Mesothelial cell of epicardium (in vitro differentiated cells): ENCODE data around the gene SLC30A7. TPM values are rescaled to one million over a fixed set of nuclear protein-coding genes. Genes with fewer than 3 reads are reported as not detected.

ENCODE experiments used
- DNase-seq, 2 experiments: peaks; one replicate each; pipeline ENCODE4 v3.0.0; 2021; ENCODE audit warnings: low spot score in 2 of 2; ENCODE audit not compliant: unreplicated experiment in 2 of 2
- H3K27ac Mint-ChIP-seq: 2 replicates; pipeline ENCODE4 v1.8.0; 2021; ENCODE audit warnings: mixed read lengths
- H3K27me3 Mint-ChIP-seq: 2 replicates; pipeline ENCODE4 v1.8.0; 2021; ENCODE audit warnings: low read depth, mixed read lengths
- H3K36me3 Mint-ChIP-seq: 2 replicates; pipeline ENCODE4 v1.8.0; 2021; ENCODE audit warnings: mixed read lengths
- H3K4me1 Mint-ChIP-seq: 2 replicates; pipeline ENCODE4 v1.8.0; 2021; ENCODE audit warnings: mixed read lengths
- H3K4me3 Mint-ChIP-seq: 2 replicates; pipeline ENCODE4 v1.8.0; 2021; ENCODE audit warnings: mild to moderate bottlenecking, moderate library complexity, mixed read lengths
- H3K9me3 Mint-ChIP-seq: 2 replicates; pipeline ENCODE4 v1.8.0; 2021; ENCODE audit warnings: mixed read lengths
- total RNA-seq: library from RNA; stranded (reverse); gene quantifications from 3 replicates; pipeline ENCODE4 v1.2.1, GENCODE V29; 2021
- TF ChIP-seq, protein P1 (sequence below): fragments of 200-600 bp; sonication (generic); IDR thresholded peaks from one replicate; pipeline ENCODE4 v1.5.0; 2021; ENCODE audit warnings: antibody characterized with exemption; ENCODE audit not compliant: unreplicated experiment

Gene SLC30A7
- total RNA-seq, 1 donor from 2014 or later = 43.5 TPM

GRCh38 chr1:100998426-100998825 is 102.5 kb downstream of the SLC30A7 start:
- Mint-ChIP-seq H3K4me1 (peaks cover 3% of the 10 kb centered on the region), H3K4me3 (no peak overlapping the region), H3K27ac (no peak overlapping the region), H3K9me3 (peaks cover 3% of the 10 kb centered on the region), H3K27me3 (no peaks in the 10 kb centered on the region), H3K36me3 (peaks cover 28% of the 10 kb centered on the region)
- TF ChIP-seq, protein P1, sequence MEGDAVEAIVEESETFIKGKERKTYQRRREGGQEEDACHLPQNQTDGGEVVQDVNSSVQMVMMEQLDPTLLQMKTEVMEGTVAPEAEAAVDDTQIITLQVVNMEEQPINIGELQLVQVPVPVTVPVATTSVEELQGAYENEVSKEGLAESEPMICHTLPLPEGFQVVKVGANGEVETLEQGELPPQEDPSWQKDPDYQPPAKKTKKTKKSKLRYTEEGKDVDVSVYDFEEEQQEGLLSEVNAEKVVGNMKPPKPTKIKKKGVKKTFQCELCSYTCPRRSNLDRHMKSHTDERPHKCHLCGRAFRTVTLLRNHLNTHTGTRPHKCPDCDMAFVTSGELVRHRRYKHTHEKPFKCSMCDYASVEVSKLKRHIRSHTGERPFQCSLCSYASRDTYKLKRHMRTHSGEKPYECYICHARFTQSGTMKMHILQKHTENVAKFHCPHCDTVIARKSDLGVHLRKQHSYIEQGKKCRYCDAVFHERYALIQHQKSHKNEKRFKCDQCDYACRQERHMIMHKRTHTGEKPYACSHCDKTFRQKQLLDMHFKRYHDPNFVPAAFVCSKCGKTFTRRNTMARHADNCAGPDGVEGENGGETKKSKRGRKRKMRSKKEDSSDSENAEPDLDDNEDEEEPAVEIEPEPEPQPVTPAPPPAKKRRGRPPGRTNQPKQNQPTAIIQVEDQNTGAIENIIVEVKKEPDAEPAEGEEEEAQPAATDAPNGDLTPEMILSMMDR = no peak
- DNase-seq = no peak

DNA sequence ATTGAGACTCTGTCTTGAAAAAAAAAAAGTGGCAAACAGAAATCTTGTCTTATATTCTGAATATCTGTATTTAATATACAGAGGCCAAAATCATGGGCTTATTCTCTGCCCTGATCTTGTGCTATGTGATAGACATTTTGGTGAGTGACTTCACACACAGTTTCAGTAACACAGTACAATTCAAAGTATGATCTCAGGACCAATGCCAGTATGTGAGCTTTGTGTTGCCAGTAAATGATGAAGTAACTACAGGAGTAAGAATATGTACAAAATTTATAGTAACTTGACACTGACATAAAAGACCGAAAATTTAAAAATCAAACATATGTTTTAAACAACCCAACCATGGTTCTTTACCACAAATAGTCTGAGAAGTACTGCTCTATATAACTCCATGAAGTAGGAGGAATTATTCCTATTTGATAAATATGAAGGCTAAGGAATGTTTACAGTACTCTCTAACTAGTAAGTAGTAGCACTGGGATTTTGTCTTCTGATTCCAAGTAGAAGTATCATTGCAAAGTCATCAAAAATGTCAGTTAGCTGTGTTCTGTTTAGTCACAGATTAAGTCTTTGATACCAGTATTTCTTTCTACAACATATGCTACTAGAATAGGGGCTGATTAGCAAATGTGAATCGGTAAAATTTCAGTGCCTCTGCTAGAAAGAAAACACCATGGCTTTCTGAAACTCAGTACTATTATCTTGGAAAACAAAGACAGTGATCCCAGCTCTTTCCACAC is 104.4 kb downstream of the SLC30A7 start:
- Mint-ChIP-seq H3K4me1 (peaks cover 3% of the 10 kb centered on the region), H3K9me3 (peaks cover 3% of the 10 kb centered on the region), H3K4me3 (no peak overlapping the region), H3K36me3 (peaks cover 28% of the 10 kb centered on the region), H3K27me3 (no peaks in the 10 kb centered on the region), H3K27ac (no peak overlapping the region)
- TF ChIP-seq, protein P1 = no peak
- no peak for DNase-seq

DNA sequence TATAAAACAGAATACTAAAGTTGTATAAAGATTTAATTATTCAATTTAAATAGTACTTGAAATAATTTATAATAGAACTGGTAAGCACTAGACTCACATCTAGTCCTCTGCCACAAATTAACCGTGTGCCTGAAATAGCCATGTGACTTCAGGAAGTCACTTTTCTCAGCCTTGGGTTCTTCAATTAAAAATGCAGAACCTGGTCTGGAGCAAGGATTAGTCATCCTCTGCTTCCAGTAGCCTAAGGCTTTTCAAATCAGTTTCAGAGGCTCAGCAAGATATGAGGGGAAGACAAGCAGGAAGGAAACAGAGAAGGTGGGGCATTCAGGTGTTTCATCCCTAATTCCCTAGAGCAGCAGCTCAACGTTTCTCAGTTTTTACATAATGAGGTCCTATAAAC is 106.7 kb downstream of the SLC30A7 start:
- H3K9me3 Mint-ChIP-seq = peaks cover 3% of the 10 kb centered on the region
- H3K4me3 Mint-ChIP-seq = no peak overlapping the region
- DNase-seq = no peak
- no peak overlapping the region for H3K27ac Mint-ChIP-seq
- TF ChIP-seq, protein P1 = no peak
- H3K27me3 Mint-ChIP-seq = no peaks in the 10 kb centered on the region
- H3K36me3 Mint-ChIP-seq = peaks cover 21% of the 10 kb centered on the region
- peaks cover 3% of the 10 kb centered on the region for H3K4me1 Mint-ChIP-seq

DNA sequence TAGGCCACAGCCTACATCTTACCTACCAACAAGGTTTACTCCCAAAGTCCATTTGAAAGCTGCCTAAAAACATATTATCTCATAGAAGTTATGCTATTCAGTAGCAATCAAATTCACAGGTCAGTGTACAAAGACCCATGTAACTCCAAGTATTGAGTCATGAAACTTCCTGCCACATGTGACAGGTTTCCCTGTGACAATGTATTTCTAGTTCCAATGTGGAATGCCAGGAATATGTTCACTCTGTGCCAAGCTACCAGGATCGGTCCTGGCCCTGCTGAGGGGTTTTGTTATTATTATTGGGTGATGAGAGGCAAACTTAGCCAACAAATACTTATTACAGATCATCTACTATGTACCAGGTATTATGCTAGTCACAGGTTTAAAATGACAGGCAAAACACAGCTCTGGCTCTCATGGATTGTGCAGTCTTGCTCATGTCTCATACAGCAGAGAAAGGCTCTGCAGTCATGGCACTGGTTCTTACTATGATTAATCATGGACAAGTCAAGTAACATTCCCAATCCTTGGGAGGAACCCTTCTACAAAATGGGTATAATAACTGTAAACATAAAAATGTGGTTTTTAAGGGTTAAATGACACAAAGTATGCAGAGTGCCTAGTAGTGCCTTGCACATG is 107.2 kb downstream of the SLC30A7 start:
- Mint-ChIP-seq H3K36me3 (peaks cover 20% of the 10 kb centered on the region), H3K27me3 (no peaks in the 10 kb centered on the region), H3K27ac (no peak overlapping the region), H3K4me3 (no peak overlapping the region), H3K4me1 (peaks cover 3% of the 10 kb centered on the region), H3K9me3 (no peaks in the 10 kb centered on the region)
- TF ChIP-seq, protein P1 = no peak
- DNase-seq = no peak

GRCh38 chr1:101004061-101004460 is 108.2 kb downstream of the SLC30A7 start:
- Mint-ChIP-seq H3K27ac (no peak overlapping the region), H3K9me3 (no peaks in the 10 kb centered on the region), H3K27me3 (no peaks in the 10 kb centered on the region), H3K4me3 (no peak overlapping the region), H3K4me1 (peaks cover 3% of the 10 kb centered on the region), H3K36me3 (peaks cover 19% of the 10 kb centered on the region)
- TF ChIP-seq, protein P1 = no peak
- no peak for DNase-seq
